K562 treated with DMSO at 1 percent for 12 hours (cell line): ENCODE measurements around the gene ATP8B1. TPM values are rescaled to one million over a fixed set of nuclear protein-coding genes. Genes with fewer than 3 reads are reported as not detected.

ENCODE experiments used
- total RNA-seq: library from RNA; unstranded; fragments of 300-600 nt; gene quantifications from 2 replicates; pipeline ENCODE4 v1.2.3, GENCODE V29; 2022; ENCODE audit not compliant: insufficient read depth

The ATP8B1 gene
- 0.09 TPM in 1 of 2 replicates, not detected in the other for total RNA-seq

GRCh38 chr18:57803103-57803969 lies at the start of gene ATP8B1:
TSS of gene ATP8B1 (minus strand) at chr18:57803315. CDS start at chr18:57731807, 71,508 bp downstream.

Other genes with a start within 250 kb of the ATP8B1 start
- 27.4 and 62.1 TPM in 2 replicates for gene FECH, start 216.6 kb downstream of the ATP8B1 start, total RNA-seq
- 65.2 and 140 TPM in 2 replicates for gene NARS1, start 181.5 kb downstream of the ATP8B1 start, total RNA-seq
- 26.6 and 26.8 TPM in 2 replicates for gene NEDD4L, start 240.9 kb upstream of the ATP8B1 start, total RNA-seq